Caco-2 (cell line): ENCODE data around the gene ELMO2. TPM values are rescaled to one million over a fixed set of nuclear protein-coding genes. Genes with fewer than 3 reads are reported as not detected.

Experiments used
- BruUV-seq: library from RNA; stranded (reverse); fragments of 400-500 nt; replicated peaks from 2 replicates; lab custom pipeline; 2021; lab: Mats Ljungman, UMichigan
- CTCF ChIA-PET: fragments of 300-600 bp; sonication (Branson Sonifier 250); formaldehyde crosslinking; loops from one replicate; lab custom pipeline; 2022; ENCODE audit warnings: antibody characterized with exemption; lab: Charles Lee
- POLR2A ChIA-PET: fragments of 300-600 bp; sonication (Branson Sonifier 250); formaldehyde crosslinking; loops from one replicate; lab custom pipeline; 2022; ENCODE audit warnings: antibody characterized with exemption; lab: Charles Lee
- DNase-seq, 2 experiments: peaks; one replicate each; pipeline versions ENCODE4 v3.0.0 to v3.0.0-alpha.2; 2020 to 2022
- H3K27me3 ChIP-seq: replicated peaks from 2 replicates; pipeline ENCODE4 v1.6.0; 2011; ENCODE audit warnings: low read length; ENCODE audit not compliant: control insufficient read depth, insufficient read depth
- H3K36me3 ChIP-seq: 2 replicates; pipeline ENCODE4 v1.5.1; 2011; ENCODE audit warnings: low read length; ENCODE audit not compliant: control insufficient read depth, insufficient read depth
- H3K4me1 ChIP-seq: fragments of 250-450 bp; sonication (Bioruptor Pico); 2 replicates; pipeline ENCODE4 v1.5.1; 2020; ENCODE audit warnings: mild to moderate bottlenecking
- H3K4me3 ChIP-seq: 2 replicates; pipeline ENCODE4 v1.5.1; 2011; ENCODE audit warnings: low read depth, mild to moderate bottlenecking, control low read depth, low read length
- H3K9me3 ChIP-seq: fragments of 250-450 bp; sonication (Bioruptor Pico); 2 replicates; pipeline ENCODE4 v1.5.1; 2020; ENCODE audit warnings: mild to moderate bottlenecking, moderate library complexity
- H3K27ac Mint-ChIP-seq: one replicate; pipeline ENCODE4 v1.8.0; 2022; ENCODE audit warnings: mixed read lengths; ENCODE audit not compliant: unreplicated experiment
- H3K27me3 Mint-ChIP-seq: one replicate; pipeline ENCODE4 v1.8.0; 2022; ENCODE audit warnings: mixed read lengths; ENCODE audit not compliant: insufficient read depth, unreplicated experiment
- H3K36me3 Mint-ChIP-seq: one replicate; pipeline ENCODE4 v1.8.0; 2022; ENCODE audit warnings: mild to moderate bottlenecking, mixed read lengths; ENCODE audit not compliant: insufficient read depth, unreplicated experiment
- H3K4me1 Mint-ChIP-seq: one replicate; pipeline ENCODE4 v1.8.0; 2022; ENCODE audit warnings: low read depth, mixed read lengths; ENCODE audit not compliant: unreplicated experiment
- H3K4me3 Mint-ChIP-seq: one replicate; pipeline ENCODE4 v1.8.0; 2022; ENCODE audit warnings: mild to moderate bottlenecking, moderate library complexity, mixed read lengths; ENCODE audit not compliant: unreplicated experiment
- H3K9me3 Mint-ChIP-seq: one replicate; pipeline ENCODE4 v1.8.0; 2022; ENCODE audit warnings: mixed read lengths; ENCODE audit not compliant: unreplicated experiment
- CTCF ChIP-seq, 2 experiments: fragments of 200-600 bp in 1 of 2; IDR thresholded peaks; 1 replicate in 1 of 2; 2 replicates in 1 of 2; pipeline versions ENCODE4 v1.5.1 to v1.8.0; 2011 to 2022; ENCODE audit warnings: antibody characterized with exemption in 1 of 2, control low read depth in 1 of 2, inconsistent platforms in 1 of 2, low read depth in 1 of 2, low read length in 1 of 2, mild to moderate bottlenecking in 1 of 2, moderate library complexity in 1 of 2; ENCODE audit not compliant: insufficient read depth in 1 of 2, severe bottlenecking in 1 of 2, unreplicated experiment in 1 of 2
- intact Hi-C: fragments of 100-400 bp; cut with micrococcal nuclease; formaldehyde crosslinking; loops from one replicate; pipeline ENCODE4 v1.10.0; 2022; ENCODE audit not compliant: unreplicated experiment
- total RNA-seq: library from RNA; stranded (reverse); gene quantifications from 2 replicates; pipeline ENCODE4 v1.2.3, GENCODE V29; 2022

Gene ELMO2
- total RNA-seq, 1 experiment from 2014 or later, result 82.4 TPM

DNA sequence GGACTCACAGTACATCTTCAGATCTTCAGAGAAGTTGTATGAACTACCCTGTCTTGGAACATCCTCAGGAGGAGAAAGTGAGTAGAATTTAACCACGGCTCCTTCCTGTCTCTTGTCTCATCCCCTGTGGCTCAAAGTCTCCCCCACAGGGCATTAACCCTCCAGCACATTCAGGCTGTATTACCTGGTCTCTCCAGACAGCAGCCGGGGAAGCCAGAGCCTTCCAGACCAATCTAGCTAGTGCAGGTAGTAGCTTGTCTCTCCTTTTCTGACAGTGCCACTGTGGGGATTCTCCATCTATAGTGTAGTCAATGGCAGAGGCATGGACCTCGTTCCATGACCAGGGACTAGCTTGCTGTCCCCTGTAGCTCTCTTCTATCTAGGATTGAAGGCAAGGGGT is 16.9 kb upstream of the ELMO2 start:
- H3K27me3 ChIP-seq, result peaks cover 8% of the 10 kb centered on the region
- ChIA-PET CTCF (interaction anchor here (1.1 kb wide), 1 partner anchor 9 kb away, joined by 4 read pairs; no protein-coding TSS in a partner anchor), POLR2A (interaction anchor here (0.6 kb wide), 1 partner anchor 19 kb away, joined by 3 read pairs; no protein-coding TSS in a partner anchor)
- Mint-ChIP-seq H3K27ac (no peak overlapping the region), H3K9me3 (no peaks in the 10 kb centered on the region), H3K4me1 (no peaks in the 10 kb centered on the region), H3K4me3 (no peak overlapping the region), H3K36me3 (no peaks in the 10 kb centered on the region), H3K27me3 (peaks cover 41% of the 10 kb centered on the region)
- intact Hi-C loops, result no loop called here
- no peaks in the 10 kb centered on the region for H3K9me3 ChIP-seq
- H3K4me3 ChIP-seq, result no peak overlapping the region
- H3K4me1 ChIP-seq, result no peaks in the 10 kb centered on the region
- no TSS peak for BruUV-seq
- H3K36me3 ChIP-seq, result no peaks in the 10 kb centered on the region
- DNase-seq, result no peak
- no peak for TF ChIP-seq CTCF (IDR thresholded peaks at IDR 0.05; ENCODE audit: insufficient read depth in 1 of 2, low read depth in 1 of 2, low read length in 1 of 2, severe bottlenecking in 1 of 2, unreplicated experiment in 1 of 2)

GRCh38 chr20:46420878-46421277 is 14.5 kb upstream of the ELMO2 start:
- TF ChIP-seq CTCF (IDR thresholded peaks at IDR 0.05; ENCODE audit: insufficient read depth in 1 of 2, low read depth in 1 of 2, low read length in 1 of 2, severe bottlenecking in 1 of 2, unreplicated experiment in 1 of 2), result no peak
- ChIA-PET POLR2A (interaction anchor here (0.7 kb wide), 1 partner anchor 33 kb away, joined by 3 read pairs; no protein-coding TSS in a partner anchor), CTCF (no interaction called here)
- H3K4me1 ChIP-seq, result no peaks in the 10 kb centered on the region
- Mint-ChIP-seq H3K36me3 (no peaks in the 10 kb centered on the region), H3K4me3 (no peak overlapping the region), H3K9me3 (no peaks in the 10 kb centered on the region), H3K27ac (no peak overlapping the region), H3K27me3 (peaks cover 38% of the 10 kb centered on the region), H3K4me1 (no peaks in the 10 kb centered on the region)
- H3K36me3 ChIP-seq, result no peaks in the 10 kb centered on the region
- peaks cover 7% of the 10 kb centered on the region for H3K27me3 ChIP-seq
- intact Hi-C loops, result no loop called here
- no peaks in the 10 kb centered on the region for H3K9me3 ChIP-seq
- no peak overlapping the region for H3K4me3 ChIP-seq
- BruUV-seq, result no TSS peak
- no peak for DNase-seq

- POLR2A ChIA-PET, result interaction anchor here (0.7 kb wide), 1 partner anchor 34 kb away, joined by 3 read pairs; no protein-coding TSS in a partner anchor
- Mint-ChIP-seq H3K36me3 (no peaks in the 10 kb centered on the region), H3K4me3 (no peak overlapping the region), H3K9me3 (no peaks in the 10 kb centered on the region), H3K27me3 (peaks cover 38% of the 10 kb centered on the region), H3K4me1 (no peaks in the 10 kb centered on the region), H3K27ac (no peak overlapping the region)
- H3K27me3 ChIP-seq, result peaks cover 5% of the 10 kb centered on the region
- CTCF ChIA-PET, result no interaction called here
- no peaks in the 10 kb centered on the region for H3K36me3 ChIP-seq
- DNase-seq, result no peak
- H3K9me3 ChIP-seq, result no peaks in the 10 kb centered on the region
- no TSS peak for BruUV-seq
- H3K4me1 ChIP-seq, result no peaks in the 10 kb centered on the region
- no peak overlapping the region for H3K4me3 ChIP-seq
- intact Hi-C loops, result no loop called here
- no peak for TF ChIP-seq CTCF (IDR thresholded peaks at IDR 0.05; ENCODE audit: insufficient read depth in 1 of 2, low read depth in 1 of 2, low read length in 1 of 2, severe bottlenecking in 1 of 2, unreplicated experiment in 1 of 2)
Observed at GRCh38 chr20:46419882-46420281, 13.5 kb upstream of the ELMO2 start.
